Activated B cell treated with CpG ODN at 0.5 μM for 24 hours (primary cell): Measurements from ENCODE around the gene UPK1A. TPM values are rescaled to one million over a fixed set of nuclear protein-coding genes. Genes with fewer than 3 reads are reported as not detected.

Experiments
- ATAC-seq: fragments of 200-7000 bp; cut with Tn5 transposase; one replicate; pipeline ENCODE4 v1.10.0; 2021; ENCODE audit warnings: low read depth, mild to moderate bottlenecking, moderate library complexity
- CTCF ChIA-PET: fragments of 350-600 bp; sonication (Branson Sonifier 250); formaldehyde crosslinking; loops from one replicate; lab custom pipeline; 2021; ENCODE audit warnings: antibody characterized with exemption; lab: Charles Lee
- POLR2A ChIA-PET: fragments of 350-600 bp; sonication (Branson Sonifier 250); formaldehyde crosslinking; loops from one replicate; lab custom pipeline; 2021; ENCODE audit warnings: antibody characterized with exemption; lab: Charles Lee
- DNase-seq: peaks from one replicate; pipeline ENCODE4 v3.0.0; 2022
- H3K27ac Mint-ChIP-seq: one replicate; pipeline ENCODE4 v1.8.0; 2020; ENCODE audit warnings: mixed read lengths
- H3K27me3 Mint-ChIP-seq: one replicate; pipeline ENCODE4 v1.8.0; 2021; ENCODE audit warnings: mixed read lengths
- H3K36me3 Mint-ChIP-seq: one replicate; pipeline ENCODE4 v1.8.0; 2021; ENCODE audit warnings: low read depth, mixed read lengths
- H3K4me1 Mint-ChIP-seq: one replicate; pipeline ENCODE4 v1.8.0; 2021; ENCODE audit warnings: mixed read lengths
- H3K4me3 Mint-ChIP-seq: one replicate; pipeline ENCODE4 v1.8.0; 2020; ENCODE audit warnings: mild to moderate bottlenecking, mixed read lengths
- H3K9me3 Mint-ChIP-seq: one replicate; pipeline ENCODE4 v1.8.0; 2020; ENCODE audit warnings: mixed read lengths
- intact Hi-C: fragments of 100-400 bp; cut with micrococcal nuclease; formaldehyde crosslinking; loops from one replicate; pipeline ENCODE4 v1.15.1; 2024
- total RNA-seq: library from RNA; stranded (reverse); gene quantifications from 2 replicates; pipeline ENCODE4 v1.2.3, GENCODE V29; 2022
- TF ChIP-seq, protein P1 (sequence below): fragments of 200-600 bp; IDR thresholded peaks from one replicate; pipeline ENCODE4 v1.8.0; 2022; ENCODE audit warnings: antibody characterized with exemption, mild to moderate bottlenecking

Gene UPK1A
- total RNA-seq, 1 donor from 2014 or later, result not detected

DNA sequence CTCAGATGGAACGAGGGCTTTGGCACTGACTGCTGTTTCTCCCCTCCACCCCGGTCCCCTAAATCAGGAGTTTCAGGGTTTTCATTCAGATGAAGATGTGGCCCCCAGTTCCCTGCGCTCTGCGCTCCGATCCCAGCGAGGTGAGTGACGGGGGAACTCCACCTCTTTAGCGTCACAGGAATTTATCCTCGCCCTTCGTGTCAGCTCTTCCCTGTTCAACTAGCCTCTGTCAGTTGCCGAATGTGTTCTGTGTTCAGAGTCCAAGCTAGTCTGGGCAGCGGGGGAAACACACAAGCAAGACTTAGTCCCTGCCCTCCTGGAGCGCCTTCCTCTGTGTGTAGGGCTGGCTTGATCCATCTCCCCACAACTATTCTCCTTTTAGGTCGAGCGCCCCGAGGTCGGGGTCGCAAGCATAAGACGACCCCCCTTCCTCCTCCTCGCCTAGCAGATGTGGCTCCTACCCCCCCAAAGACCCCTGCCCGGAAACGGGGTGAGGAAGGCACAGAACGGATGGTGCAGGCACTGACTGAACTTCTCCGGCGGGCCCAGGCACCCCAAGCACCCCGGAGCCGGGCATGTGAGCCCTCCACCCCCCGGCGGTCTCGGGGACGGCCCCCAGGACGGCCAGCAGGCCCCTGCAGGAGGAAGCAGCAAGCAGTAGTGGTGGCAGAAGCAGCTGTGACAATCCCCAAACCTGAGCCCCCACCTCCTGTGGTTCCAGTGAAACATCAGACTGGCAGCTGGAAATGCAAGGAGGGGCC lies 53.3 kb downstream of the UPK1A start:
- ATAC-seq, result no peak
- ChIA-PET CTCF (interaction anchor here (1.2 kb wide), 1 partner anchor 23 kb away, joined by 3 read pairs; the partner anchor contains the start of gene IGFLR1), POLR2A (interaction anchor here (0.6 to 3.4 kb wide), 7 partner anchors 18 to 37 kb away, joined by 3 to 22 read pairs (median 12); partner anchors contain the start of genes HSPB6, IGFLR1, LIN37 and PSENEN)
- intact Hi-C loops, result loop anchor here (10.0 kb wide), 1 partner anchor 395 kb away; the partner anchor contains the start of gene CD22
- DNase-seq, result no peak
- Mint-ChIP-seq H3K9me3 (no peaks in the 10 kb centered on the region), H3K36me3 (peaks cover 48% of the 10 kb centered on the region), H3K4me1 (peaks cover 44% of the 10 kb centered on the region), H3K27me3 (no peaks in the 10 kb centered on the region), H3K4me3 (peak overlapping the region; percentile 88), H3K27ac (peak overlapping the region; percentile 31)
- TF ChIP-seq, protein P1, sequence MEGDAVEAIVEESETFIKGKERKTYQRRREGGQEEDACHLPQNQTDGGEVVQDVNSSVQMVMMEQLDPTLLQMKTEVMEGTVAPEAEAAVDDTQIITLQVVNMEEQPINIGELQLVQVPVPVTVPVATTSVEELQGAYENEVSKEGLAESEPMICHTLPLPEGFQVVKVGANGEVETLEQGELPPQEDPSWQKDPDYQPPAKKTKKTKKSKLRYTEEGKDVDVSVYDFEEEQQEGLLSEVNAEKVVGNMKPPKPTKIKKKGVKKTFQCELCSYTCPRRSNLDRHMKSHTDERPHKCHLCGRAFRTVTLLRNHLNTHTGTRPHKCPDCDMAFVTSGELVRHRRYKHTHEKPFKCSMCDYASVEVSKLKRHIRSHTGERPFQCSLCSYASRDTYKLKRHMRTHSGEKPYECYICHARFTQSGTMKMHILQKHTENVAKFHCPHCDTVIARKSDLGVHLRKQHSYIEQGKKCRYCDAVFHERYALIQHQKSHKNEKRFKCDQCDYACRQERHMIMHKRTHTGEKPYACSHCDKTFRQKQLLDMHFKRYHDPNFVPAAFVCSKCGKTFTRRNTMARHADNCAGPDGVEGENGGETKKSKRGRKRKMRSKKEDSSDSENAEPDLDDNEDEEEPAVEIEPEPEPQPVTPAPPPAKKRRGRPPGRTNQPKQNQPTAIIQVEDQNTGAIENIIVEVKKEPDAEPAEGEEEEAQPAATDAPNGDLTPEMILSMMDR, result no peak

DNA sequence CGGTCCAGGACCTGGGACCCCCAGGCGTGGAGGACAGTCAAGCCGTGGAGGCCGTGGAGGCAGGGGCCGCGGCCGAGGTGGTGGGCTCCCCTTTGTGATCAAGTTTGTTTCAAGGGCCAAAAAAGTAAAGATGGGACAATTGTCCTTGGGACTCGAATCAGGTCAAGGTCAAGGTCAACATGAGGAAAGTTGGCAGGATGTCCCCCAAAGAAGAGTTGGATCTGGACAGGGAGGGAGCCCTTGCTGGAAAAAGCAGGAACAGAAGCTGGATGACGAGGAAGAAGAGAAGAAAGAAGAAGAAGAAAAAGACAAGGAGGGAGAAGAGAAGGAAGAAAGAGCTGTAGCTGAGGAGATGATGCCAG lies 53.8 kb downstream of the UPK1A start:
- Mint-ChIP-seq H3K9me3 (no peaks in the 10 kb centered on the region), H3K27me3 (no peaks in the 10 kb centered on the region), H3K4me1 (peaks cover 39% of the 10 kb centered on the region), H3K4me3 (peak overlapping the region; percentile 1), H3K36me3 (peaks cover 54% of the 10 kb centered on the region), H3K27ac (peak overlapping the region; percentile 27)
- DNase-seq (no peak), ATAC-seq (no peak)
- TF ChIP-seq, protein P1, result no peak
- intact Hi-C loops, result no loop called here
- ChIA-PET CTCF (no interaction called here), POLR2A (interaction anchor here (1.0 to 3.4 kb wide), 4 partner anchors 9 to 22 kb away, joined by 4 to 22 read pairs (median 12); partner anchors contain the start of gene IGFLR1)

DNA sequence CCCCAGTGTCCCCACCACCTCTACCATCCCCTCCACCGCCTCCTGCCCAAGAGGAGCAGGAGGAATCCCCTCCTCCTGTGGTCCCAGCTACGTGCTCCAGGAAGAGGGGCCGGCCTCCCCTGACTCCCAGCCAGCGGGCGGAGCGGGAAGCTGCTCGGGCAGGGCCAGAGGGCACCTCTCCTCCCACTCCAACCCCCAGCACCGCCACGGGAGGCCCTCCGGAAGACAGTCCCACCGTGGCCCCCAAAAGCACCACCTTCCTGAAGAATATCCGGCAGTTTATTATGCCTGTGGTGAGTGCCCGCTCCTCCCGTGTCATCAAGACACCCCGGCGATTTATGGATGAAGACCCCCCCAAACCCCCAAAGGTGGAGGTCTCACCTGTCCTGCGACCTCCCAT lies 54.3 kb downstream of the UPK1A start:
- DNase-seq (no peak), ATAC-seq (no peak)
- intact Hi-C loops, result no loop called here
- H3K27me3 Mint-ChIP-seq, result no peaks in the 10 kb centered on the region
- no peak overlapping the region for H3K27ac Mint-ChIP-seq
- POLR2A ChIA-PET, result interaction anchor here (0.5 to 3.4 kb wide), 4 partner anchors 9 to 265 kb away, joined by 3 to 22 read pairs (median 4); no protein-coding TSS in a partner anchor
- TF ChIP-seq, protein P1, result no peak
- no peaks in the 10 kb centered on the region for H3K9me3 Mint-ChIP-seq
- H3K36me3 Mint-ChIP-seq, result peaks cover 59% of the 10 kb centered on the region
- H3K4me3 Mint-ChIP-seq, result no peak overlapping the region
- CTCF ChIA-PET, result no interaction called here
- H3K4me1 Mint-ChIP-seq, result peaks cover 34% of the 10 kb centered on the region

DNA sequence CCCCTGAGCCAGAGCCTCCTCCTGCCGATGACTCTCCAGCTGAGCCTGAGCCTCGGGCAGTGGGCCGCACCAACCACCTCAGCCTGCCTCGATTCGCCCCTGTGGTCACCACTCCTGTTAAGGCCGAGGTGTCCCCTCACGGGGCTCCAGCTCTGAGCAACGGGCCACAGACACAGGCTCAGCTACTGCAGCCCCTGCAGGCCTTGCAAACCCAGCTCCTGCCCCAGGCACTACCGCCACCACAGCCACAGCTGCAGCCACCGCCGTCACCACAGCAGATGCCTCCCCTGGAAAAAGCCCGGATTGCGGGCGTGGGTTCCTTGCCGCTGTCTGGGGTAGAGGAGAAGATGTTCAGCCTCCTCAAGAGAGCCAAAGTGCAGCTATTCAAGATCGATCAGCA lies 55.1 kb downstream of the UPK1A start:
- no peak for ATAC-seq
- intact Hi-C loops, result no loop called here
- Mint-ChIP-seq H3K4me1 (peaks cover 27% of the 10 kb centered on the region), H3K27ac (no peak overlapping the region), H3K9me3 (no peaks in the 10 kb centered on the region), H3K4me3 (no peak overlapping the region), H3K36me3 (peaks cover 63% of the 10 kb centered on the region), H3K27me3 (no peaks in the 10 kb centered on the region)
- ChIA-PET CTCF (no interaction called here), POLR2A (interaction anchor here (0.5 to 1.1 kb wide), 3 partner anchors 19 to 87 kb away, joined by 3 to 5 read pairs (median 5); no protein-coding TSS in a partner anchor)
- no peak for DNase-seq
- TF ChIP-seq, protein P1, result no peak

DNA sequence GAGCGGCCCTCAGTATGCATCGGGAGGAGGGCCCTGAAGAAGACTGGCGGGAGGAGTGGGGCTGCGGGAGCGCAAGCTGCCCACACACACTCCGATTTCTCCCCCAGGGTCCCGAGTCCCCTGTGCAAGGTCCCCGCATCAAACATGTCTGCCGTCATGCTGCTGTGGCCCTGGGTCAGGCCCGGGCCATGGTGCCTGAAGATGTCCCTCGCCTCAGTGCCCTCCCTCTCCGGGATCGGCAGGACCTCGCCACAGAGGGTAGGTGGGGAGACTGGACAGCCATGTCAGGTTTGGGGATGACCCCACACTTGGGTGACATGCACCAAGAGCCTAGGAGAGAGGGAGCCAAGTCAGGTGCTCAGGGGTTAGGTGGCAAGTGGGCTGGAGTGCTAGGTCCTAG lies 56.1 kb downstream of the UPK1A start:
- H3K9me3 Mint-ChIP-seq, result no peaks in the 10 kb centered on the region
- peaks cover 68% of the 10 kb centered on the region for H3K36me3 Mint-ChIP-seq
- no peak overlapping the region for H3K27ac Mint-ChIP-seq
- TF ChIP-seq, protein P1, result no peak
- H3K4me3 Mint-ChIP-seq, result no peak overlapping the region
- intact Hi-C loops, result no loop called here
- ATAC-seq, result no peak
- ChIA-PET CTCF (no interaction called here), POLR2A (no interaction called here)
- no peaks in the 10 kb centered on the region for H3K27me3 Mint-ChIP-seq
- H3K4me1 Mint-ChIP-seq, result peaks cover 22% of the 10 kb centered on the region
- no peak for DNase-seq
